Hematopoietic multipotent progenitor cell treated with erythropoietin and hydrocortisone succinate and interleukin-3 and kit ligand, for 15 days (in vitro differentiated cells): ENCODE measurements around the gene FCHSD2.
A peak's percentile ranks its signal among the peaks of the same experiment; 100 is the strongest.
"Not testable (repeated sequence)": the region's sequence is repeated elsewhere in the genome, so short reads cannot be mapped to it uniquely, and the experiment has no call there.

Source experiments
- DNase-seq: peaks from one replicate; pipeline ENCODE4 v3.0.0-alpha.2; 2015; ENCODE audit warnings: low spot score

FCHSD2 gene

DNA sequence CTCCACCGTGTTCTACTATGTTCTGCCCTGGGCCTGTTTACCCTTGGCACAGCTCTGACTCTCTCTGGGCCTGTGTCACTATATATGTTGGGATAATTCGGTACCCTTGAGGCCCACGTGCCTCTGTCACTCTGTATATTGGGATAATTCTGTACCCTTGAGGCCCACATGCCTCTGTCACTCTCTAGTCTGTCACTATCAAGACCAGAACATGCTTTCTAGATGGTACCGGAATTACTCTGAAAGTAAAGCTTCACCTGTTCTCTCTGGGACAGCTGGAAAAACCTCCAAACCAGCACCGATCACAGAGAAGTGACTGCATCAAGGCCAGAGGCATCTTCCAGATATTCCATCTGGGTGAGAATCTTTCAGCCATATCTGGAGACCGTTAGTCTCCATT lies 9.3 kb upstream of the FCHSD2 start:
- no peak for DNase-seq

- no peak for DNase-seq
Measured at GRCh38 chr11:73149105-73149504, 7.0 kb upstream of the FCHSD2 start.

DNA sequence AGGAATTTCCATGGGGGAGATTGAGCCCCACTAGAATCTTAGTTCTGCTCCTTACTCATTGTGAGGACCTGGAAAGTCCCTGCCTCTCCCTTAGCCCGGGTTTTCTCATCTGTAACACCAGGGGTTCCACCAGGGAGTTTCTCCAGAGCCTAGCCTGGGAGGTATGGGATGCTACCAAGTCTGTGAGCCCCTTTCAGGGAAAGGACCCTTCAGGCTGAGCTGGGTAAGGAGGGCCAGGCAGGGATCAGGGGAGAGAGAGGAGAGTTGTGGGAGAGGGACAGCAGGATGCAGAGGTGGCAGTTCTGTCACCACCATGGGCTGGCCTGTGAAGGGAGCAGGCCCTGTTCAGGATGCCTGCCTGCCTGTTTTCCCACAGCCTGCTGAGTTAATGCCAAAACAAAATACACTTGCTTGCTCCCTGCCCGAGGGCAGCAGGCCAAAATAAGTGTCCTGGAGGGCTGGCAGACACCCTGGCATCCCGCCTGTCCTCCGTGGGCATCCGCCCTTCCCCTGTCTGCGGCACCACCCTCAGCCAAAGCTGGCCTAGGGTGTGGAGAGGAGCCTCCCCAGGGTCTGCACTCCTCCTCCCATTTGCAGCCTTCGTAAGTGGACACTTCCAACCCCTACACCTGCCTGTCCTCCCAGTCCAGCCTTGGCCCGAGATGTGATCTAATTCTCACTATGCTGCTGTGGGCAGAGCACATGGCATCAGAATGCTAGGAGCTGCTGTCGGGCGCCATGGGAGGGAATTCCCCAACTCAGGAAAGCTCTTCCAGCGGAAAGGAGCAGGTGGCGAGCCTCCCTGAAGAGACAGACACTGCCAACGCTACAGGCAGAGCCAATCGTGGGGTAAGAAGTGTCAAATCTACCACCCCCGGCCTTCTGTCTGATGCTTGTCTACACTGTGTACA lies 5.9 kb upstream of the FCHSD2 start:
- DNase-seq, result peak; percentile 45

DNA sequence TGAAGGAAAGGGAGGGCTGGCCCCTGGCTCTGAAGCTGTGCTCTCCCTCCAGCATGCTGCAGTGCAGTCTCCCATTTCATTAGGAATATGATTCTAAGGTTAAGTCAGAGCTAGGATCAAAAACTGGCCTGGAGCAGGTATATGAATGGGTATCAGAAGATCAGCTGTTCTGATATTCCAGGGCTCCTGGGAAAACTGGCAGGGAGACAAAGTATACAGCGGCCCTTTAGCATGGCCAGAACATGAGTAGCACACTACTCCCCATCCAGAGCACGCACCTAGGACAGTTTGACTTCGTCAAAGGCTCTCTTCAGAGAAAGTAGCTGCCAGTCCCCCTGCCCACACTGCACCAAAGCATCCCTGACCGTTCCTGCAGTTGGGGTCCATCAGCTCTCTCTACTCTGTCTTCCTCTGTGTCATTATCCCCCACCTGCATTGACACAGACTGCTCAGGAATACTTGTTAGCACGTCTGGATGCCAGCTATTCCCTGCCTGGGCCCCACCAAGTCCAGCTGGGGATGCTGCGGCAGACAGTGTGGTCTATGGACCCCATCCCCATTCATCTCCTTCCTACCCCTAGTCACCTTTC lies 4.0 kb upstream of the FCHSD2 start:
- DNase-seq, result no peak

DNA sequence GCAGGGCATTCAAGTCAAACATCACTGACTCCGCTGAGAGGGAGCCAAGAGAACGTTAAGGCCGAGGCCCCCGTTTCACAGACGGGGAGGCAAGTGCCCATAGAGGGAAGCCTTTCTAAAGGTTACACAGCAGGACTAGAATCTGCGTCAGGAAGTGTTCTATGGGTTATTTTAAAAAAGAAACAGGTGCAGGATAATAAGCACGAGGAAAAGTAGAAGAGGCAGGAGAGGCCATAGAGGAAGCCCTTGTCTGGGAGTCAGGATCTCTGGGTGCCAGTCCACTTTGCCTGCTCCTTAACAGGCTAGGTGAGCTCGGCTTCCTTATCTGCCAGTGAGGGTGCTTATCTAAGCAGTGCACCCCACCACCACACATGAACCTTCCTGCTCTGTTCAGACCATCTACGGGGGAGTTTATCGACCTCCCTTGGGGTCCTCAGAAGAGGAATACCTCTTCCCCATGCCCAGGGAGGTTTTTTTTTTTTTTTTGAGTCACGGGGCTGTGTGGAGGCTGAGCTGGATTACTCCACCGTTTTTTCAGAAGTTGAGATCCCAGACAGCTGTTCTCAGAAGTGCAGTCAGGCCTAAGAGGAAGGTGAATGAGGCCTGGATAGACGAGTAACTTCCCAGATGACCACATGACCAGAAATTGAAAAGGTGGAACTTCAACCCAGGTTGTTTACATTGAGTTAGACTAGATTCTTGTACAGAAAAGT lies 1.2 kb upstream of the FCHSD2 start:
- peak; percentile 38 for DNase-seq

- peak; percentile 33 for DNase-seq
Measured at GRCh38 chr11:73141309-73142127, 600 bp downstream of the FCHSD2 start.

DNA sequence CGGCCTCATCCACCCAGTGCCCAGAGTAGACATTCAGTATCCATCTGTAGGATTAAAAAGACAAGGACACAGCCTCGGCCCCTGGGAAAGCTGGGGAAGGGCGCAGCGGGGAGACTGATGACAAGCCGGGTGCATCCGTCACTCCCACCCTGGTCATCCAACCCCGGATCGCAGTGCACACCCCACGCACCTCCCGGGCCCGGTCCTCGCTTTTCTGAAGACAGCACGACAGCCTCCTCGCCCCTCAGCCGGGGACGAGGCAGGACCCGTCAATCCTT lies 1.1 kb downstream of the FCHSD2 start:
- no peak for DNase-seq

DNA sequence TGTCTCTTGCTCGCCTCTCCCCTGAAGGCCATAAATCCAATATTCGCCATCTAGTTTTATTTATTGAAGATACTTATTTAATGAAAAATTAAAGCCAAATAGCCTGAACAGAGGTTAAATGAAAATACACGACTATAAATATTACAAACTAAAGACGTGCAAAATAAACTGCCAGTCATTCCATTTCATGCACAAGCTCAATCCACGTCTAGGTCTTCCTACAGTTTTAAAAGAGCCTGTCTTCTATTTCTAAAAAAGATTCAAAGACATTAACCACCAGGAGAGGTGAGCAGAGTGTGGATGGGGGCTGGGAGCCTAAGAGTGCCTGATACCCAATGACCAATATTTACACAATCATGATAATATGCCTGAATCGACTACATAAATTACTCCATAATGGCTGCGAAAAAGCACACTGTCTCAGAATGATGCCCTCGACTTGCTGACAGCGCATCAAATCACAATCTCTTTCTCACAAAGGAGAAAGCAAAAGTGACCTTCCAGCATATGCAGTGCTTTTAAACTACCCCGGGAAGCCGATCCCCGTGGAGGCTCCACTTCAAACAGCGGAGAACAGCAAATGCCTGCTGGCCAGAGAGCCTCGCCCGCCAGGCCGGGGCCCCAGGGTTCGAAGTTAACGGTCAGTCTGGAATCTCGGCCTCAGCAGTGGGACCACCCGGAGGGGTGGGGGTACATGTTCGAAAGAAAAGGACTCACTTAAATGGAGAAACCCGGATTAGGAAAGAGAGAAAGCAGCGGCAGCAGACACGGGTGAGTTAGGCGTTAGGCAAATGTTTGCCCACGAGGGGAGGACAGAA lies 1.7 kb downstream of the FCHSD2 start:
- DNase-seq, result no peak

- DNase-seq, result no peak
Measured at GRCh38 chr11:73139476-73140198, 2.5 kb downstream of the FCHSD2 start.

GRCh38 chr11:73137944-73138274 lies 4.2 kb downstream of the FCHSD2 start:
- no peak for DNase-seq

- DNase-seq, result no peak
Measured at GRCh38 chr11:73137262-73137943, 4.7 kb downstream of the FCHSD2 start.

GRCh38 chr11:73136722-73137121 lies 5.4 kb downstream of the FCHSD2 start:
- DNase-seq, result not testable (repeated sequence)

GRCh38 chr11:73135346-73136284 lies 6.5 kb downstream of the FCHSD2 start:
- no peak for DNase-seq

DNA sequence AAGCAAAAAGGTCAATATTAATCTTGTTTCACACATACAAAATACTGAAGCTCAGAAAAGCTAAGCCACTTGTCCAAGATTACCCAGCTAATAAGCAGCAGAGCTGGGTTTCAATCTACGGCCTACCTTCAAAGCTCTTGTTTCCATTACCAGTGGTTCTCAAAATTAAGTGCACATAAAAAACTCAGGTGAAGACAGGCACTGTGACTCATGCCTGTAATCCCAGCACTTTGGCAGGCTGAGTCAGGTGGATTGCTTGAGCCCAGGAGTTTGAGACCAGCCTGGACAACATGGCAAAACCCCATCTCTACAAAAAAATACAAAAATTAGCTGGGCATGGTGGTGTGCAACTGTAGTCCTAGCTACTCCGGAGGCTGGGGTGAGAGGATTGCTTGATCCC lies 9.8 kb downstream of the FCHSD2 start:
- DNase-seq, result not testable (repeated sequence)

- DNase-seq, result no peak
Measured at GRCh38 chr11:73130181-73130580, 11.9 kb downstream of the FCHSD2 start.

GRCh38 chr11:73129198-73129597 lies 12.9 kb downstream of the FCHSD2 start:
- no peak for DNase-seq

DNA sequence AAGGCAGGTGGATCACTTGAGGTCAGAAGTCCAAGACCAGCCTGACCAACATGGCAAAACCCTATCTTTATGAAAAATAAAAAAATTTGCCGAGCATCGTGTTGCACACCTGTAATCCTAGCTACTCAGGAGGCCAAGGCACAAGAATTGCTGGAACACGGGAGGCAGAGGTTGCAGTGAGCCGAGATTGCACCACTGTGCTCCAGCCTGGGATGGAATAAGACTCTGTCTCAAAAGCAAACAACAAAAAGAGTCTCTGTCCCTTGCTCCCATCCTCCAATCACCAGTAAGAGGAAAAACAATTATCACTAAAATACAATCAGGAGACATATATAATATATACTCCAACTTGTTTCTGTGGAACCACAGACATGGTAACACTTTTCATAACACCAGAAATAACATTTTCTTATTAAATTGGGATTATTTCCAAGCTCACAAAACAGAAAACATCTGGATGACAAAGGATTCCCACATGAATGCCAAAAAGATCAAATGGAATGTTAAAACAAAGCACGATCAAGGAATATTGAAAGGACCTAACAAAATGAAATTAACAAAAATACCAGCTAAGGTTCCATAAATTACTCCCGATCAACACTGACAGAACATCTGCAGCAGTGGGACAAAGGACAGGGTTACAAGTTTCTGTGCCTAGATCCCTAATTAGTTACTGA lies 15.2 kb downstream of the FCHSD2 start:
- DNase-seq, result no peak

DNA sequence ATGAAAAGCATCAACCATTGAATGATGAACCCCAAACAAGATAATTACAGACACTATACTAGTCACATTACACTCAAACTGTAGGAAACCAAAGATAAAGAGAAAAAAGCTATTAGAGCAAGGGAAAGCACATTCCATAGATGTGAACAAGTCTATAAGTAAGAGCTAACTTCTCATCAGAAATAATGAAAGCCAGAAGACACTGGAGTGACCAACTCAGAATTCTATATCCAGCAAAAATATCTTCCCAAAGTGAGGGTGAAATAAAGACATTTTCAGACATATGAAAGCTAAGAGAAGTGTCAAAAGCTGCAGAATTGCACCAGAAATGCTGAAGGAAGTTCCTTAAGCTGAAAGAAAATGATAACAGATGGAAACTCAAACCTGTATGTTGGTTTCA lies 17.3 kb downstream of the FCHSD2 start:
- no peak for DNase-seq

- DNase-seq, result not testable (repeated sequence)
Measured at GRCh38 chr11:73123892-73124291, 18.2 kb downstream of the FCHSD2 start.
